ENCODE data around the gene GNB1. TPM values are rescaled to one million over a fixed set of nuclear protein-coding genes. Genes with fewer than 3 reads are reported as not detected.

Gene GNB1
- total and polyA plus RNA-seq, 10 of the 15 experiments (the other 5 are each of a cell fraction or from before 2014, with no cell fraction given): 23.0 to 392 (median 93.9) TPM

DNA sequence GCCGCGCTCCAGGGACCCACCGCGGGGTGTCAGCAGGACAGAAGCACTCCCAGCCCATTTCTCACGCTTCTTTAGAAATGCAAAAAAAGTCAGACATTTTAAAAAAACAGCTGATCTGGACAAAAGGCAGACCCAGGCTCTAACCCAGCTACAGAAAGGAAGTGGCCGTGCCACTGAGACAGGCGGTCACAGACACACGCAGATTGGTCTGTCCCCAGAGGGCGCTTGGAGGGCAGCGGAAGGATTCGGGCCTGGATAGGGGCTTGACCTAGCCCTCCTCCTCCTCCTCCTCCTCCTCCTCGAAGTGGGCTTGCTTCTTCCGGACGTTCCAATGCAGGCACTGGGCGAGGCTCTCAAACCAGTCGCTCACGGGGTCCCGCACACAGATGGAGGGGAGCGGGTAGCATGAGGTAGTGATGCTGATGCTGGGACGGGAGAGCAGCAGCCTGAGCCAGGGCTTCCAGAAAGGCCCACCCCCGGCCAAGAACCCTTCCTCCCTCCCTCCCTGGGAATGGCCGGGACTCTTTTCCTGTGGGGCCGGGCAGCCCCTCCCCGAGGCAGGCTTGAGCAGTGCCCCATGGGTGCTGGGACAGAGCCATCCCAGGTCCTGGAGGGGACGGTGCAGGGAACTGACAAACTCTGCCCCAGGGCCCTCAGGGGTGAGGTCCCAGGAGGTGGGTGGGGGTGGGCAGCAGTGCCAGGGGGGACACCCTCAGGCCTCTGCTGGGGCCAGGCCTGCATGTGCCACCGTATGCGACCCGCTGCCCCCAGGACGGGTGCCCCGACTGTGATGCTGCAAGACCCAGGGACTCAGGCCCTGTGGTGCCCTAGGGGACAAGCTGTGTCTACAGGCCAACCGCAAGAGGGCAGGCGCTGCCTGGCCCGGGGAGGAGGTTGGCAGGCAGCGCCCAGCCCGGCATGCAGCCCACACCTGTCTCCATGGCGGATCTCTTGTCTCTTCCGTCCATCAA lies 138.0 kb downstream of the GNB1 start:
- in situ Hi-C loops (cut with MboI) (no loop called here), intact Hi-C loops (cut with micrococcal nuclease; ENCODE audit: unreplicated experiment) (no loop called here)
- POLR2A ChIA-PET: no interaction called here
- no peak for DNase-seq (ENCODE audit: low read depth, low spot score)
- Histone ChIP-seq H3K4me2 (ENCODE audit: control insufficient read depth, insufficient read depth) (no peak overlapping the region), H3K27me3 (replicated peaks in 1 of 2; ENCODE audit: control insufficient read depth in 2 of 2, insufficient read depth in 2 of 2, low read length in 1 of 2) (no peaks in the 10 kb centered on the region), H3K36me3 (ENCODE audit: control insufficient read depth in 2 of 2, insufficient read depth in 2 of 2, low read length in 1 of 2) (peaks cover 8 to 29% of the 10 kb centered on the region in 2 experiments; a peak in 3 of 4 replicates), H3K9ac (ENCODE audit: control insufficient read depth, insufficient read depth, low read length) (no peak overlapping the region), H3K4me3 (no peak overlapping the region), H4K20me1 (ENCODE audit: control insufficient read depth, insufficient read depth) (no peaks in the 10 kb centered on the region), H3K9me3 (replicated peaks; ENCODE audit: control insufficient read depth, insufficient read depth, low read length) (no peaks in the 10 kb centered on the region), H3K27ac (ENCODE audit: control insufficient read depth, insufficient read depth) (no peak overlapping the region), H2AFZ (ENCODE audit: control insufficient read depth, low read depth, low read length) (no peak overlapping the region), H3K4me1 (ENCODE audit: control insufficient read depth, insufficient read depth, low read length) (no peaks in the 10 kb centered on the region), H3K79me2 (ENCODE audit: control insufficient read depth, insufficient read depth, low read length) (no peaks in the 10 kb centered on the region)
- RAD21 ChIA-PET (ENCODE audit: unreplicated experiment): no interaction called here
- no peak for FAIRE-seq
- TF ChIP-seq POLR2A (IDR thresholded peaks at IDR 0.05; ENCODE audit: low read depth, low read length) (peak; percentile 34; the same call in 1 of the 2 replicates), FOXK2 (IDR thresholded peaks at IDR 0.05) (no peak)
- BruUV-seq (replicated peaks): no TSS peak
- 92% methylated on average over 37 of the region's 37 CpGs for WGBS (ENCODE audit: insufficient coverage, insufficient replicate concordance, low lambda C conversion rate, missing lambda C conversion rate)
- SMC1A ChIA-PET (ENCODE audit: uncharacterized antibody, unreplicated experiment): interaction anchor here (0.6 to 0.8 kb wide), 2 partner anchors 16 to 24 kb away, joined by 3 read pairs; no protein-coding TSS in a partner anchor
- ATAC-seq: no peak; the same call in 1 of the 3 replicates
- CTCF ChIA-PET: no interaction called here

DNA sequence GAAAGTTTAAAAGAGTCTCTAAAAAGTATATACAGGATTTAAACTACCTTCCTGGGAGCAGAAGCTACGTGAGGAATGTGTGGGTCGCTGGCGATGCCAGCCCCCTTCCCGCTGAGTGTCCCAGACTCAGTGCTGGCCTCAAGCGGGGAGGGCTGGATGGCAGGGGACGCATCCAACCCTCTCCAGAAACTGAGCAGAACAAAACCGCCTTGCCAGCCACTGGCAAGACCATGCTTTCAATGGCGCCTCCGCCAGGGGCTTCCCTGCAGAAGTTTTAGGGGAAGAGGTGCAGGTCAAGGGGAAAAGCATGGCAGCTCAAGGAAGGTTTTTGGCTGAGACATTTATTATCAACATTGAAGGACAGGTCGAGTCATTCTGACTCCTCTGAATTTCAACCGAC lies 138.7 kb downstream of the GNB1 start:
- no peak for FAIRE-seq
- H3K4me3 ChIP-seq: no peak overlapping the region
- H3K9me3 ChIP-seq (replicated peaks; ENCODE audit: control insufficient read depth, insufficient read depth, low read length): no peaks in the 10 kb centered on the region
- in situ Hi-C loops (cut with MboI): no loop called here
- no peaks in the 10 kb centered on the region for H4K20me1 ChIP-seq (ENCODE audit: control insufficient read depth, insufficient read depth)
- SMC1A ChIA-PET (ENCODE audit: uncharacterized antibody, unreplicated experiment): interaction anchor here (0.6 to 0.8 kb wide), 2 partner anchors 16 to 25 kb away, joined by 3 read pairs; no protein-coding TSS in a partner anchor
- H3K9ac ChIP-seq (ENCODE audit: control insufficient read depth, insufficient read depth, low read length): no peak overlapping the region
- H3K27ac ChIP-seq (ENCODE audit: control insufficient read depth, insufficient read depth): no peak overlapping the region
- intact Hi-C loops (cut with micrococcal nuclease; ENCODE audit: unreplicated experiment): no loop called here
- RAD21 ChIA-PET (ENCODE audit: unreplicated experiment): no interaction called here
- POLR2A ChIA-PET: no interaction called here
- CTCF ChIA-PET: no interaction called here
- BruUV-seq (replicated peaks): no TSS peak
- H3K27me3 ChIP-seq (replicated peaks in 1 of 2; ENCODE audit: control insufficient read depth in 2 of 2, insufficient read depth in 2 of 2, low read length in 1 of 2): no peaks in the 10 kb centered on the region
- peaks cover 8 to 26% of the 10 kb centered on the region in 2 experiments; a peak in 3 of 4 replicates for H3K36me3 ChIP-seq (ENCODE audit: control insufficient read depth in 2 of 2, insufficient read depth in 2 of 2, low read length in 1 of 2)
- H3K4me1 ChIP-seq (ENCODE audit: control insufficient read depth, insufficient read depth, low read length): no peaks in the 10 kb centered on the region
- DNase-seq (ENCODE audit: low read depth, low spot score): no peak
- 92% methylated on average over 11 of the region's 11 CpGs for WGBS (ENCODE audit: insufficient coverage, insufficient replicate concordance, low lambda C conversion rate, missing lambda C conversion rate)
- no peak overlapping the region for H2AFZ ChIP-seq (ENCODE audit: control insufficient read depth, low read depth, low read length)
- no peaks in the 10 kb centered on the region for H3K79me2 ChIP-seq (ENCODE audit: control insufficient read depth, insufficient read depth, low read length)
- H3K4me2 ChIP-seq (ENCODE audit: control insufficient read depth, insufficient read depth): no peak overlapping the region
- no peak for ATAC-seq
- no peak for TF ChIP-seq KAT2A (conservative IDR thresholded peaks at IDR 0.05; ENCODE audit: control insufficient read depth, low read depth, low read length)
- TF ChIP-seq FOXK2 (IDR thresholded peaks at IDR 0.05): no peak
- no peak for TF ChIP-seq MTA2 (IDR thresholded peaks at IDR 0.05; ENCODE audit: low read depth)
- TF ChIP-seq RUNX3 (IDR thresholded peaks at IDR 0.05; ENCODE audit: low read length): no peak
- TF ChIP-seq, protein P1, sequence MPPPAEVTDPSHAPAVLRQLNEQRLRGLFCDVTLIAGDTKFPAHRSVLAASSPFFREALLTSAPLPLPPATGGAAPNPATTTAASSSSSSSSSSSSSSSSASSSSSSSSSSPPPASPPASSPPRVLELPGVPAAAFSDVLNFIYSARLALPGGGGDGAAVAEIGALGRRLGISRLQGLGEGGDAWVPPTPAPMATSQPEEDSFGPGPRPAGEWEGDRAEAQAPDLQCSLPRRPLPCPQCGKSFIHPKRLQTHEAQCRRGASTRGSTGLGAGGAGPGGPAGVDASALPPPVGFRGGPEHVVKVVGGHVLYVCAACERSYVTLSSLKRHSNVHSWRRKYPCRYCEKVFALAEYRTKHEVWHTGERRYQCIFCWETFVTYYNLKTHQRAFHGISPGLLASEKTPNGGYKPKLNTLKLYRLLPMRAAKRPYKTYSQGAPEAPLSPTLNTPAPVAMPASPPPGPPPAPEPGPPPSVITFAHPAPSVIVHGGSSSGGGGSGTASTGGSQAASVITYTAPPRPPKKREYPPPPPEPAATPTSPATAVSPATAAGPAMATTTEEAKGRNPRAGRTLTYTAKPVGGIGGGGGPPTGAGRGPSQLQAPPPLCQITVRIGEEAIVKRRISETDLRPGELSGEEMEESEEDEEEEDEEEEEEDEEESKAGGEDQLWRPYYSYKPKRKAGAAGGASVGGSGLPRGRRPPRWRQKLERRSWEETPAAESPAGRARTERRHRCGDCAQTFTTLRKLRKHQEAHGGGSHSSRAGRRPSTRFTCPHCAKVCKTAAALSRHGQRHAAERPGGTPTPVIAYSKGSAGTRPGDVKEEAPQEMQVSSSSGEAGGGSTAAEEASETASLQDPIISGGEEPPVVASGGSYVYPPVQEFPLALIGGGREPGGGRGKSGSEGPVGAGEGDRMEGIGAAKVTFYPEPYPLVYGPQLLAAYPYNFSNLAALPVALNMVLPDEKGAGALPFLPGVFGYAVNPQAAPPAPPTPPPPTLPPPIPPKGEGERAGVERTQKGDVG (CRISPR knock-in tag; IDR thresholded peaks at IDR 0.05): no peak
- no peak for TF ChIP-seq HDGF (IDR thresholded peaks at IDR 0.05)
- TF ChIP-seq ZNF207 (IDR thresholded peaks at IDR 0.05; ENCODE audit: borderline replicate concordance): no peak
- no peak for TF ChIP-seq MXI1 (IDR thresholded peaks at IDR 0.05; ENCODE audit: low read depth, low read length)
- TF ChIP-seq SIX5 (IDR thresholded peaks at IDR 0.05; ENCODE audit: low read depth, low read length, severe bottlenecking): no peak
- TF ChIP-seq ATF7 (IDR thresholded peaks at IDR 0.05; ENCODE audit: low read depth): no peak
- TF ChIP-seq MEF2A (IDR thresholded peaks at IDR 0.05; ENCODE audit: insufficient read depth, low read depth, low read length): no peak
- no peak for TF ChIP-seq NR2C1 (IDR thresholded peaks at IDR 0.05)

Data from GM12878 (cell line).